MM.1S (cell line): ENCODE results near the gene DNAH8.

ENCODE experiments used
- EZH2 ChIP-seq: fragments of 300-600 bp; sonication (generic); optimal IDR thresholded peaks from 2 replicates; pipeline ENCODE3; 2017; ENCODE audit warnings: low read depth, mild to moderate bottlenecking, antibody characterized with exemption, low read length, mixed read lengths
- TF ChIP-seq, protein P1 (sequence below): fragments of 300-600 bp; sonication (generic); IDR thresholded peaks from 2 replicates; pipeline ENCODE4 v1.5.1; 2016; ENCODE audit warnings: antibody characterized with exemption, low read length, mixed read lengths

DNA sequence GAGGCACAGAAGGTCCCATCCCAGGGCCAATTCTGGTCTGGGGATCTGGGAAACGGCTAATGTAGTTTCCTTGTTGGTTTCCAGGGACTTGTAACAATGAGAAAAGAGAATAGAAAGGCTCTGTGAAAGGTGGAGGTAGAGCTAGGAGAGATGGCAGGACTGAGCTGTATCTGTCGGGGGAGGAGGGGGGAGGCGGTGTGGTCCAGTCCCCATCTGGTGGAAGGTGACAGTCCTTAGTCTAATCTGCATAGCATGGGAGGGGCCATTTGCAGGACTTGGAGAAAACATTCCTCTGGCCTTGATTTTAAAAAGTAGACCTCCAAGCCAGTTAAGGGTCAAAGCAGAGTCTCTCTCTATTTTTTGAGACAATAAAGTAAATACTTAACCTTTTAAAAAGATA, 137.1 kb downstream of the DNAH8 start:
- TF ChIP-seq, protein P1, sequence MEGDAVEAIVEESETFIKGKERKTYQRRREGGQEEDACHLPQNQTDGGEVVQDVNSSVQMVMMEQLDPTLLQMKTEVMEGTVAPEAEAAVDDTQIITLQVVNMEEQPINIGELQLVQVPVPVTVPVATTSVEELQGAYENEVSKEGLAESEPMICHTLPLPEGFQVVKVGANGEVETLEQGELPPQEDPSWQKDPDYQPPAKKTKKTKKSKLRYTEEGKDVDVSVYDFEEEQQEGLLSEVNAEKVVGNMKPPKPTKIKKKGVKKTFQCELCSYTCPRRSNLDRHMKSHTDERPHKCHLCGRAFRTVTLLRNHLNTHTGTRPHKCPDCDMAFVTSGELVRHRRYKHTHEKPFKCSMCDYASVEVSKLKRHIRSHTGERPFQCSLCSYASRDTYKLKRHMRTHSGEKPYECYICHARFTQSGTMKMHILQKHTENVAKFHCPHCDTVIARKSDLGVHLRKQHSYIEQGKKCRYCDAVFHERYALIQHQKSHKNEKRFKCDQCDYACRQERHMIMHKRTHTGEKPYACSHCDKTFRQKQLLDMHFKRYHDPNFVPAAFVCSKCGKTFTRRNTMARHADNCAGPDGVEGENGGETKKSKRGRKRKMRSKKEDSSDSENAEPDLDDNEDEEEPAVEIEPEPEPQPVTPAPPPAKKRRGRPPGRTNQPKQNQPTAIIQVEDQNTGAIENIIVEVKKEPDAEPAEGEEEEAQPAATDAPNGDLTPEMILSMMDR, result no peak
- TF ChIP-seq EZH2, result no peak
